WTC11 (cell line): ENCODE measurements around the gene DARS2. TPM values are rescaled to one million over a fixed set of nuclear protein-coding genes. Genes with fewer than 3 reads are reported as not detected.

Experiments
- ATAC-seq: fragments of 200-7000 bp; cut with Tn5 transposase; 2 replicates; pipeline ENCODE4 v1.10.0; 2021; ENCODE audit warnings: mild to moderate bottlenecking, moderate library complexity
- CTCF ChIA-PET: fragments of 300-600 bp; sonication (Branson Sonifier 250); formaldehyde crosslinking; loops from one replicate; lab custom pipeline; 2021; ENCODE audit warnings: antibody characterized with exemption; lab: Charles Lee
- POLR2A ChIA-PET: fragments of 350-600 bp; sonication (Branson Sonifier 250); formaldehyde crosslinking; loops from one replicate; lab custom pipeline; 2021; ENCODE audit warnings: antibody characterized with exemption; lab: Charles Lee
- DNase-seq: peaks from one replicate; pipeline ENCODE4 v3.0.0; 2021; ENCODE audit warnings: low spot score
- H3K27ac Mint-ChIP-seq: 2 replicates; pipeline ENCODE4 v1.8.0; 2021; ENCODE audit warnings: mixed read lengths
- H3K27me3 Mint-ChIP-seq: 2 replicates; pipeline ENCODE4 v1.8.0; 2021; ENCODE audit warnings: low read depth, mild to moderate bottlenecking, moderate library complexity, mixed read lengths
- H3K36me3 Mint-ChIP-seq: 2 replicates; pipeline ENCODE4 v1.8.0; 2021; ENCODE audit warnings: mixed read lengths
- H3K4me1 Mint-ChIP-seq: 2 replicates; pipeline ENCODE4 v1.8.0; 2022; ENCODE audit warnings: mixed read lengths
- H3K4me3 Mint-ChIP-seq: 2 replicates; pipeline ENCODE4 v1.8.0; 2021; ENCODE audit warnings: mild to moderate bottlenecking, moderate library complexity, mixed read lengths
- H3K9me3 Mint-ChIP-seq: 2 replicates; pipeline ENCODE4 v1.8.0; 2021; ENCODE audit warnings: mixed read lengths
- CREM ChIP-seq: sonication (generic); formaldehyde crosslinking; IDR thresholded peaks from 2 replicates; pipeline ENCODE4 v1.8.1; 2022; ENCODE audit warnings: mild to moderate bottlenecking, missing genetic modification reagents, moderate library complexity
- FOXP1 ChIP-seq: sonication (generic); formaldehyde crosslinking; IDR thresholded peaks from 2 replicates; pipeline ENCODE4 v1.8.0; 2022; ENCODE audit warnings: missing genetic modification reagents, mild to moderate bottlenecking, moderate library complexity, borderline replicate concordance
- GRHL2 ChIP-seq: fragments of 250-450 bp; sonication (Bioruptor Pico); IDR thresholded peaks from 2 replicates; pipeline ENCODE4 v1.8.0; 2022; ENCODE audit warnings: mild to moderate bottlenecking, moderate library complexity; ENCODE audit not compliant: insufficient replicate concordance, severe bottlenecking
- IRF2 ChIP-seq: sonication (generic); formaldehyde crosslinking; IDR thresholded peaks from 2 replicates; pipeline ENCODE4 v1.8.0; 2022; ENCODE audit warnings: low read depth, missing genetic modification reagents, borderline replicate concordance
- NFATC4 ChIP-seq: fragments of 250-450 bp; sonication (Bioruptor Pico); IDR thresholded peaks from 2 replicates; pipeline ENCODE4 v1.9.0; 2021; ENCODE audit warnings: mild to moderate bottlenecking
- NFE2L1 ChIP-seq: sonication (generic); formaldehyde crosslinking; IDR thresholded peaks from 2 replicates; pipeline ENCODE4 v1.8.1; 2023; ENCODE audit warnings: missing genetic modification reagents
- NR1H2 ChIP-seq: sonication (generic); formaldehyde crosslinking; IDR thresholded peaks from 2 replicates; pipeline ENCODE4 v1.9.0; 2021; ENCODE audit warnings: mild to moderate bottlenecking, moderate library complexity, missing genetic modification reagents
- SMAD3 ChIP-seq: sonication (generic); formaldehyde crosslinking; IDR thresholded peaks from 2 replicates; pipeline ENCODE4 v1.8.0; 2022; ENCODE audit warnings: missing genetic modification reagents, mild to moderate bottlenecking, borderline replicate concordance
- SP1 ChIP-seq: sonication (generic); formaldehyde crosslinking; conservative IDR thresholded peaks from 2 replicates; pipeline ENCODE4 v1.8.1; 2022; ENCODE audit warnings: missing genetic modification reagents
- TCF7 ChIP-seq: sonication (generic); formaldehyde crosslinking; IDR thresholded peaks from 2 replicates; pipeline ENCODE4 v1.8.0; 2022; ENCODE audit warnings: mild to moderate bottlenecking, low read depth, missing genetic modification reagents, moderate library complexity
- ZNF671 ChIP-seq: fragments of 250-450 bp; sonication (Bioruptor Pico); IDR thresholded peaks from 2 replicates; pipeline ENCODE4 v1.8.0; 2021; ENCODE audit warnings: mild to moderate bottlenecking
- total RNA-seq: library from RNA; stranded (reverse); gene quantifications from 3 replicates; pipeline ENCODE4 v1.2.3, GENCODE V29; 2021
- TF ChIP-seq, protein P1 (sequence below): sonication (generic); formaldehyde crosslinking; IDR thresholded peaks from 2 replicates; pipeline ENCODE4 v1.8.1; 2022; ENCODE audit warnings: missing genetic modification reagents, borderline replicate concordance
- TF ChIP-seq, protein P2 (sequence below): sonication (generic); formaldehyde crosslinking; IDR thresholded peaks from 2 replicates; pipeline ENCODE4 v1.8.0; 2022; ENCODE audit warnings: mild to moderate bottlenecking, missing genetic modification reagents
- TF ChIP-seq, protein P3 (sequence below): sonication (generic); formaldehyde crosslinking; IDR thresholded peaks from 2 replicates; pipeline ENCODE4 v1.8.1; 2023; ENCODE audit warnings: mild to moderate bottlenecking, missing genetic modification reagents
- TF ChIP-seq, protein P4 (sequence below): fragments of 250-450 bp; sonication (Bioruptor Pico); IDR thresholded peaks from 2 replicates; pipeline ENCODE4 v1.9.0; 2021; ENCODE audit warnings: mild to moderate bottlenecking
- TF ChIP-seq, protein P5 (sequence below): sonication (generic); formaldehyde crosslinking; IDR thresholded peaks from 2 replicates; pipeline ENCODE4 v1.8.1; 2022; ENCODE audit warnings: mild to moderate bottlenecking, missing genetic modification reagents, moderate library complexity, borderline replicate concordance
- TF ChIP-seq, protein P6 (sequence below): fragments of 250-450 bp; sonication (Bioruptor Pico); IDR thresholded peaks from 2 replicates; pipeline ENCODE4 v1.9.0; 2021; ENCODE audit warnings: mild to moderate bottlenecking, borderline replicate concordance
- TF ChIP-seq, protein P7 (sequence below): fragments of 250-450 bp; sonication (Bioruptor Pico); IDR thresholded peaks from 2 replicates; pipeline ENCODE4 v1.9.0; 2021; ENCODE audit warnings: mild to moderate bottlenecking

Gene DARS2
- total RNA-seq, 1 experiment from 2014 or later, result 38.0 TPM

DNA sequence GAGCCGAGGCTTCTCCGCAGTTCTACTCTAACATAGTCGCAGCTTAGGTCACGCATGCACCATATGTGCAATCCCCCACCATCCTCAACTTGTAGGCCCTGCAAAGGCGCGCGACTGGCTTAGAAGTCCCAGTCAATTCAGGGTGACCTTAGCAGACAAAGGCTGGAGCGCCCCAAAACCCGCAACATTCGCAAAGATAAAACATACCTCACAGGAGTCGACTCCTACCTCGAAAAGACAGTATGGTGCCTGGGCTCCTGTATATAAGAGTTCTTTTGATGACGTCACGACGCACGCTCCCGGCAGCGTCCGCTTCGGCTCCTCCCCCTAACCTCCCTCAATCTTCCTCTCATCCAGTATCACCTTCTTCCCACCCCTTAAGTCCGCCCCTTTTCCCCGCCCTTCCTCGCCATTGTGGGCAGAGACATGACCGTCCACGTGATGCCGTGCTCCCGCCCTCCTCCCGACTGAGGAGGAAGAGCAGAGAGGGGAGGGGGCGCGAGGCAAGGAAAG, 43.3 kb downstream of the DARS2 start, which contains the start of gene GAS5:
Gene GAS5 (minus strand): TSS at position 237 of the 513 bp plus-strand sequence.
- peak within 1 kb of the TSS; percentile 100 for H3K27ac Mint-ChIP-seq
- no peaks in the 10 kb centered on the region for H3K9me3 Mint-ChIP-seq
- ATAC-seq, result peak; percentile 85
- ChIA-PET POLR2A (interaction anchor here (0.5 to 1.9 kb wide), 16 partner anchors 8 to 391 kb away, joined by 3 to 19 read pairs (median 4); partner anchors contain the start of genes CENPL, DARS2, KLHL20 and PRDX6), CTCF (interaction anchor here (0.6 to 1.2 kb wide), 8 partner anchors 15 to 438 kb away, joined by 3 to 5 read pairs (median 3); partner anchors contain the start of gene DARS2)
- H3K4me3 Mint-ChIP-seq, result peak within 1 kb of the TSS; percentile 97
- peaks cover 63% of the 10 kb centered on the region for H3K4me1 Mint-ChIP-seq
- peaks cover 69% of the 10 kb centered on the region for H3K36me3 Mint-ChIP-seq
- H3K27me3 Mint-ChIP-seq, result no peaks in the 10 kb centered on the region
- peak; percentile 100 for DNase-seq
- no peak for TF ChIP-seq IRF2 (CRISPR knock-in tag)
- no peak for TF ChIP-seq TCF7 (CRISPR knock-in tag)
- TF ChIP-seq ZNF671, result peak; percentile 72; the same call in 1 of the 2 replicates
- TF ChIP-seq NFE2L1, result peak; percentile 10; the same call in 1 of the 2 replicates
- TF ChIP-seq, protein P1, sequence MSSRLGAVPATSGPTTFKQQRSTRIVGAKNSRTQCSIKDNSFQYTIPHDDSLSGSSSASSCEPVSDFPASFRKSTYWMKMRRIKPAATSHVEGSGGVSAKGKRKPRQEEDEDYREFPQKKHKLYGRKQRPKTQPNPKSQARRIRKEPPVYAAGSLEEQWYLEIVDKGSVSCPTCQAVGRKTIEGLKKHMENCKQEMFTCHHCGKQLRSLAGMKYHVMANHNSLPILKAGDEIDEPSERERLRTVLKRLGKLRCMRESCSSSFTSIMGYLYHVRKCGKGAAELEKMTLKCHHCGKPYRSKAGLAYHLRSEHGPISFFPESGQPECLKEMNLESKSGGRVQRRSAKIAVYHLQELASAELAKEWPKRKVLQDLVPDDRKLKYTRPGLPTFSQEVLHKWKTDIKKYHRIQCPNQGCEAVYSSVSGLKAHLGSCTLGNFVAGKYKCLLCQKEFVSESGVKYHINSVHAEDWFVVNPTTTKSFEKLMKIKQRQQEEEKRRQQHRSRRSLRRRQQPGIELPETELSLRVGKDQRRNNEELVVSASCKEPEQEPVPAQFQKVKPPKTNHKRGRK, result no peak
- TF ChIP-seq GRHL2 (CRISPR knock-in tag), result no peak
- peak; percentile 71; the same call in 1 of the 2 replicates for TF ChIP-seq SMAD3 (CRISPR knock-in tag)
- TF ChIP-seq, protein P2, sequence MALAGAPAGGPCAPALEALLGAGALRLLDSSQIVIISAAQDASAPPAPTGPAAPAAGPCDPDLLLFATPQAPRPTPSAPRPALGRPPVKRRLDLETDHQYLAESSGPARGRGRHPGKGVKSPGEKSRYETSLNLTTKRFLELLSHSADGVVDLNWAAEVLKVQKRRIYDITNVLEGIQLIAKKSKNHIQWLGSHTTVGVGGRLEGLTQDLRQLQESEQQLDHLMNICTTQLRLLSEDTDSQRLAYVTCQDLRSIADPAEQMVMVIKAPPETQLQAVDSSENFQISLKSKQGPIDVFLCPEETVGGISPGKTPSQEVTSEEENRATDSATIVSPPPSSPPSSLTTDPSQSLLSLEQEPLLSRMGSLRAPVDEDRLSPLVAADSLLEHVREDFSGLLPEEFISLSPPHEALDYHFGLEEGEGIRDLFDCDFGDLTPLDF (CRISPR knock-in tag), result no peak
- TF ChIP-seq NFATC4 (CRISPR knock-in tag), result peak; percentile 55; the same call in 1 of the 2 replicates
- no peak; the same call in 1 of the 2 replicates for TF ChIP-seq SP1
- TF ChIP-seq, protein P3, sequence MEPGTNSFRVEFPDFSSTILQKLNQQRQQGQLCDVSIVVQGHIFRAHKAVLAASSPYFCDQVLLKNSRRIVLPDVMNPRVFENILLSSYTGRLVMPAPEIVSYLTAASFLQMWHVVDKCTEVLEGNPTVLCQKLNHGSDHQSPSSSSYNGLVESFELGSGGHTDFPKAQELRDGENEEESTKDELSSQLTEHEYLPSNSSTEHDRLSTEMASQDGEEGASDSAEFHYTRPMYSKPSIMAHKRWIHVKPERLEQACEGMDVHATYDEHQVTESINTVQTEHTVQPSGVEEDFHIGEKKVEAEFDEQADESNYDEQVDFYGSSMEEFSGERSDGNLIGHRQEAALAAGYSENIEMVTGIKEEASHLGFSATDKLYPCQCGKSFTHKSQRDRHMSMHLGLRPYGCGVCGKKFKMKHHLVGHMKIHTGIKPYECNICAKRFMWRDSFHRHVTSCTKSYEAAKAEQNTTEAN (CRISPR knock-in tag), result peak; percentile 44; the same call in 1 of the 2 replicates
- TF ChIP-seq, protein P4, sequence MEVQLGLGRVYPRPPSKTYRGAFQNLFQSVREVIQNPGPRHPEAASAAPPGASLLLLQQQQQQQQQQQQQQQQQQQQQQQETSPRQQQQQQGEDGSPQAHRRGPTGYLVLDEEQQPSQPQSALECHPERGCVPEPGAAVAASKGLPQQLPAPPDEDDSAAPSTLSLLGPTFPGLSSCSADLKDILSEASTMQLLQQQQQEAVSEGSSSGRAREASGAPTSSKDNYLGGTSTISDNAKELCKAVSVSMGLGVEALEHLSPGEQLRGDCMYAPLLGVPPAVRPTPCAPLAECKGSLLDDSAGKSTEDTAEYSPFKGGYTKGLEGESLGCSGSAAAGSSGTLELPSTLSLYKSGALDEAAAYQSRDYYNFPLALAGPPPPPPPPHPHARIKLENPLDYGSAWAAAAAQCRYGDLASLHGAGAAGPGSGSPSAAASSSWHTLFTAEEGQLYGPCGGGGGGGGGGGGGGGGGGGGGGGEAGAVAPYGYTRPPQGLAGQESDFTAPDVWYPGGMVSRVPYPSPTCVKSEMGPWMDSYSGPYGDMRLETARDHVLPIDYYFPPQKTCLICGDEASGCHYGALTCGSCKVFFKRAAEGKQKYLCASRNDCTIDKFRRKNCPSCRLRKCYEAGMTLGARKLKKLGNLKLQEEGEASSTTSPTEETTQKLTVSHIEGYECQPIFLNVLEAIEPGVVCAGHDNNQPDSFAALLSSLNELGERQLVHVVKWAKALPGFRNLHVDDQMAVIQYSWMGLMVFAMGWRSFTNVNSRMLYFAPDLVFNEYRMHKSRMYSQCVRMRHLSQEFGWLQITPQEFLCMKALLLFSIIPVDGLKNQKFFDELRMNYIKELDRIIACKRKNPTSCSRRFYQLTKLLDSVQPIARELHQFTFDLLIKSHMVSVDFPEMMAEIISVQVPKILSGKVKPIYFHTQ, result peak; percentile 7; the same call in 1 of the 2 replicates
- 0 out of 2 replicates have a peak, but pooled peaks have one; percentile 55 for TF ChIP-seq CREM (CRISPR knock-in tag)
- TF ChIP-seq, protein P5, sequence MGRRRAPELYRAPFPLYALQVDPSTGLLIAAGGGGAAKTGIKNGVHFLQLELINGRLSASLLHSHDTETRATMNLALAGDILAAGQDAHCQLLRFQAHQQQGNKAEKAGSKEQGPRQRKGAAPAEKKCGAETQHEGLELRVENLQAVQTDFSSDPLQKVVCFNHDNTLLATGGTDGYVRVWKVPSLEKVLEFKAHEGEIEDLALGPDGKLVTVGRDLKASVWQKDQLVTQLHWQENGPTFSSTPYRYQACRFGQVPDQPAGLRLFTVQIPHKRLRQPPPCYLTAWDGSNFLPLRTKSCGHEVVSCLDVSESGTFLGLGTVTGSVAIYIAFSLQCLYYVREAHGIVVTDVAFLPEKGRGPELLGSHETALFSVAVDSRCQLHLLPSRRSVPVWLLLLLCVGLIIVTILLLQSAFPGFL (CRISPR knock-in tag), result no peak
- TF ChIP-seq, protein P6, sequence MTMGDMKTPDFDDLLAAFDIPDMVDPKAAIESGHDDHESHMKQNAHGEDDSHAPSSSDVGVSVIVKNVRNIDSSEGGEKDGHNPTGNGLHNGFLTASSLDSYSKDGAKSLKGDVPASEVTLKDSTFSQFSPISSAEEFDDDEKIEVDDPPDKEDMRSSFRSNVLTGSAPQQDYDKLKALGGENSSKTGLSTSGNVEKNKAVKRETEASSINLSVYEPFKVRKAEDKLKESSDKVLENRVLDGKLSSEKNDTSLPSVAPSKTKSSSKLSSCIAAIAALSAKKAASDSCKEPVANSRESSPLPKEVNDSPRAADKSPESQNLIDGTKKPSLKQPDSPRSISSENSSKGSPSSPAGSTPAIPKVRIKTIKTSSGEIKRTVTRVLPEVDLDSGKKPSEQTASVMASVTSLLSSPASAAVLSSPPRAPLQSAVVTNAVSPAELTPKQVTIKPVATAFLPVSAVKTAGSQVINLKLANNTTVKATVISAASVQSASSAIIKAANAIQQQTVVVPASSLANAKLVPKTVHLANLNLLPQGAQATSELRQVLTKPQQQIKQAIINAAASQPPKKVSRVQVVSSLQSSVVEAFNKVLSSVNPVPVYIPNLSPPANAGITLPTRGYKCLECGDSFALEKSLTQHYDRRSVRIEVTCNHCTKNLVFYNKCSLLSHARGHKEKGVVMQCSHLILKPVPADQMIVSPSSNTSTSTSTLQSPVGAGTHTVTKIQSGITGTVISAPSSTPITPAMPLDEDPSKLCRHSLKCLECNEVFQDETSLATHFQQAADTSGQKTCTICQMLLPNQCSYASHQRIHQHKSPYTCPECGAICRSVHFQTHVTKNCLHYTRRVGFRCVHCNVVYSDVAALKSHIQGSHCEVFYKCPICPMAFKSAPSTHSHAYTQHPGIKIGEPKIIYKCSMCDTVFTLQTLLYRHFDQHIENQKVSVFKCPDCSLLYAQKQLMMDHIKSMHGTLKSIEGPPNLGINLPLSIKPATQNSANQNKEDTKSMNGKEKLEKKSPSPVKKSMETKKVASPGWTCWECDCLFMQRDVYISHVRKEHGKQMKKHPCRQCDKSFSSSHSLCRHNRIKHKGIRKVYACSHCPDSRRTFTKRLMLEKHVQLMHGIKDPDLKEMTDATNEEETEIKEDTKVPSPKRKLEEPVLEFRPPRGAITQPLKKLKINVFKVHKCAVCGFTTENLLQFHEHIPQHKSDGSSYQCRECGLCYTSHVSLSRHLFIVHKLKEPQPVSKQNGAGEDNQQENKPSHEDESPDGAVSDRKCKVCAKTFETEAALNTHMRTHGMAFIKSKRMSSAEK (CRISPR knock-in tag), result peak; percentile 11; the same call in 1 of the 2 replicates
- TF ChIP-seq, protein P7, sequence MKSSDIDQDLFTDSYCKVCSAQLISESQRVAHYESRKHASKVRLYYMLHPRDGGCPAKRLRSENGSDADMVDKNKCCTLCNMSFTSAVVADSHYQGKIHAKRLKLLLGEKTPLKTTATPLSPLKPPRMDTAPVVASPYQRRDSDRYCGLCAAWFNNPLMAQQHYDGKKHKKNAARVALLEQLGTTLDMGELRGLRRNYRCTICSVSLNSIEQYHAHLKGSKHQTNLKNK (CRISPR knock-in tag), result 0 out of 2 replicates have a peak, but pooled peaks have one; percentile 11
- 0 out of 2 replicates have a peak, but pooled peaks have one; percentile 66 for TF ChIP-seq NR1H2 (CRISPR knock-in tag)
- no peak for TF ChIP-seq FOXP1 (CRISPR knock-in tag)
